ENCODE data around the gene SETD2.

DNA sequence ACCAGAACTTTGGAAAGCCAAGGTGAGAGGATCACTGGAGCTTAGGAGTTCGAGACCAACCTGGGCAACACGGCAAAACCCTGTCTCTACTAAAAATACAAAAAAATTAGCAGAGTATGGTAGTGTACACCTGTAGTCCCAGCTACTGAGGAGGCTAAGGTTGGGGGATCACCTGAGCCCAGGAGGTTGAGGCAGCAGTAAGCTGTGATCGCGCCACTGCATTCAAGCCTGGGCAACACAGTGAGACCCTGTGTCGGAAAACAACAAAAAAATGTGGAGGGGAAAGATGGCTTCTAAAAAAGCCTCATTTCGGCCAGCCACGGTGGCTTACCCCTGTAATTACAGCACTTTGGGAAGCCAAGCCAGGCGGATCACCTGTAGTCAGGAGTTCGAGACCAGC lies 54.5 kb downstream of the SETD2 start:
- TF ChIP-seq POLR2A (IDR thresholded peaks at IDR 0.05; ENCODE audit: low read length) (no peak), GATA1 (IDR thresholded peaks at IDR 0.05; ENCODE audit: low read depth, low read length) (no peak)
